Tibial nerve (tissue), 3 donors: ENCODE measurements around the gene CNTN5.

Experiments
- CTCF ChIP-seq, 5 experiments: fragments of 200-600 bp in 3 of 5; fragments of 450-650 bp in 2 of 5; sonication (generic) in 3 of 5; IDR thresholded peaks; one replicate each; pipeline ENCODE4 v1.5.1; 2016 to 2019; ENCODE audit warnings: antibody characterized with exemption in 5 of 5, mild to moderate bottlenecking in 3 of 5, moderate library complexity in 2 of 5
- POLR2A ChIP-seq, 2 donors: fragments of 450-650 bp; IDR thresholded peaks; one replicate each; pipeline ENCODE4 v1.6.1; 2017; ENCODE audit warnings: antibody characterized with exemption in 2 of 2, mild to moderate bottlenecking in 2 of 2, moderate library complexity in 2 of 2

- no peak for TF ChIP-seq POLR2A (IDR thresholded peaks at IDR 0.05)
- no peak for TF ChIP-seq CTCF (IDR thresholded peaks at IDR 0.05)
Observed at GRCh38 chr11:99893811-99894210, 873.1 kb downstream of the CNTN5 start.
